Measurements from ENCODE around the gene FBXL15. TPM values are rescaled to one million over a fixed set of nuclear protein-coding genes. Genes with fewer than 3 reads are reported as not detected.

Gene FBXL15
- total RNA-seq, 4 donors from 2014 or later = 13.4 to 34.0 (median 27.2) TPM

- Histone ChIP-seq H3K27ac (no peak overlapping the region), H3K9me3 (no peaks in the 10 kb centered on the region), H3K27me3 (no peaks in the 10 kb centered on the region), H3K4me3 (replicated peaks in 1 of 3) (no peak overlapping the region), H3K4me1 (peaks cover 0 to 10% of the 10 kb centered on the region in 2 donors), H3K36me3 (peaks cover 5 to 11% of the 10 kb centered on the region in 2 donors)
- intact Hi-C loops (cut with DNase I) = loop anchor here (5.0 kb wide), 1 partner anchor 176 kb away; the partner anchor contains the start of gene ELOVL3
- no peak for DNase-seq
- TF ChIP-seq POLR2A (IDR thresholded peaks at IDR 0.05) (no peak), CTCF (IDR thresholded peaks at IDR 0.05) (no peak)
- WGBS, 2 donors = 86 to 89% methylated on average over 5 to 13 of the region's 13 CpGs
Measured at GRCh38 chr10:102403115-102403514, 17.5 kb upstream of the FBXL15 start.

- H3K27ac ChIP-seq = no peak overlapping the region
- H3K27me3 ChIP-seq = peaks cover 8% of the 10 kb centered on the region
- H3K36me3 ChIP-seq = peaks cover 5 to 11% of the 10 kb centered on the region in 2 donors
- TF ChIP-seq CTCF (IDR thresholded peaks at IDR 0.05) (no peak), POLR2A (IDR thresholded peaks at IDR 0.05) (no peak)
- H3K4me3 ChIP-seq (replicated peaks in 1 of 3) = no peak overlapping the region
- whole genome bisulfite sequencing, 2 donors = 89 to 92% methylated on average over 17 of the region's 17 CpGs
- no peak for DNase-seq
- intact Hi-C loops (cut with DNase I) = loop anchor here (5.0 kb wide), 1 partner anchor 177 kb away; the partner anchor contains the start of gene ELOVL3
- H3K9me3 ChIP-seq = no peaks in the 10 kb centered on the region
- H3K4me1 ChIP-seq = peaks cover 0 to 13% of the 10 kb centered on the region in 2 donors
Measured at GRCh38 chr10:102404361-102405107, 16.1 kb upstream of the FBXL15 start.

DNA sequence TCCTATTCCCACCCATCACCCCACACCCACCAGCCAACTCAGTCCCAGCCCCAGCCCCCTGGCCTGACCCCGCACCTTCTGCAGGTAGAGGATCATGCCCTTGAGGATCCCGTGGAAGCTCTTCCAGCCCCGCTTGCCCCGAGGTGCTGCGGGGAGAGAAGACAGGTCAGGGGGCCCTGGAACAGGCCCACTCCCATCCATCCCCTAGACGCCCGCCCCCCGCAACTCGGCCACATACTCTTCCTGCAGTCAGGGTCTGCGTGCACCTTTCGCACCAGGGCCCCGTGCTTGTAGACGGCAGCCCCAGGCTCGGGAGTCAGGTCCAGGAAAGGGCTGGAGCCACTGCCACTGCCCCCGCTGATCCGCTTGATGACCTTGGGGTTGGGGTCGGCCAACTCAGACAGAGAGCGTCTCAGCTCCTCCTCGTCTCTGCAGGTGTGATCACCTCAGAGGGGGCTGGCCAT is 15.5 kb upstream of the FBXL15 start:
- no peaks in the 10 kb centered on the region for H3K9me3 ChIP-seq
- no peak for DNase-seq
- intact Hi-C loops (cut with DNase I) = no loop called here
- TF ChIP-seq CTCF (IDR thresholded peaks at IDR 0.05) (no peak), POLR2A (IDR thresholded peaks at IDR 0.05) (no peak)
- H3K4me1 ChIP-seq = peaks cover 0 to 10% of the 10 kb centered on the region in 2 donors
- H3K4me3 ChIP-seq (replicated peaks in 1 of 3) = no peak overlapping the region
- peaks cover 11% of the 10 kb centered on the region for H3K27me3 ChIP-seq
- H3K27ac ChIP-seq = no peak overlapping the region
- peaks cover 5 to 11% of the 10 kb centered on the region in 2 donors for H3K36me3 ChIP-seq
- 78 to 90% methylated on average over 14 to 15 of the region's 19 CpGs for WGBS, 2 donors

GRCh38 chr10:102405632-102406031 is 15.0 kb upstream of the FBXL15 start:
- Histone ChIP-seq H3K27ac (no peak overlapping the region), H3K27me3 (peaks cover 16% of the 10 kb centered on the region), H3K36me3 (peaks cover 5 to 11% of the 10 kb centered on the region in 2 donors), H3K9me3 (no peaks in the 10 kb centered on the region), H3K4me3 (replicated peaks in 1 of 3) (no peak overlapping the region), H3K4me1 (peaks cover 4 to 15% of the 10 kb centered on the region in 2 donors)
- DNase-seq = no peak
- intact Hi-C loops (cut with DNase I) = no loop called here
- 82 to 87% methylated on average over 5 to 6 of the region's 6 CpGs for WGBS, 2 donors
- TF ChIP-seq CTCF (IDR thresholded peaks at IDR 0.05) (no peak), POLR2A (IDR thresholded peaks at IDR 0.05) (no peak)

DNA sequence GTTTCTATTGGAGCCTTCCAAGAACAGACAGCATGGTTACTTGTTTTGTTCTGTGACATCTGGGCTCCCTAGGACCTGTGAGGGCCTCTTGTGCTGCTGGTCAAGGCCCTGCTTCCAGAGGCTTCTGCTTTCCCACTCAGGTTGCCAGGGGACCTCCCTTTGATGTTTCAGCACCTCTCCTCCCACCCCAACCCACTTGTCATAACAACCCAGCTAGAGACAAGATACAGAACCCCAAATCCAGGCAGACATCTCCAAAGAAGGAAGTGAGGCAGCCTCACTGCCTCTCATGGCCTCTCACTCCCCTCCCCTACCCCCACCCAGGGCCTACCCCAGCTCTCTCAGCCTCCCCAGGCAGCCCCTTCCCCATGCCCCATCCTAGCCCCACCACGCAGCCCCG is 13.8 kb upstream of the FBXL15 start:
- 94 to 100% methylated on average over 2 of the region's 2 CpGs for WGBS, 2 donors
- DNase-seq = no peak
- Histone ChIP-seq H3K27me3 (peaks cover 21% of the 10 kb centered on the region), H3K9me3 (no peaks in the 10 kb centered on the region), H3K4me1 (peaks cover 4 to 19% of the 10 kb centered on the region in 2 donors), H3K27ac (no peak overlapping the region), H3K4me3 (replicated peaks in 1 of 3) (no peak overlapping the region), H3K36me3 (peaks cover 0 to 4% of the 10 kb centered on the region in 2 donors)
- TF ChIP-seq CTCF (IDR thresholded peaks at IDR 0.05) = no peak
- no peak for TF ChIP-seq POLR2A (IDR thresholded peaks at IDR 0.05)
- intact Hi-C loops (cut with DNase I) = no loop called here

Measured in thyroid gland (tissue), 4 donors.